Mesenchymal stem cell (in vitro differentiated cells and primary cell): ENCODE data around the gene ANKFN1.

Source experiments
- DNase-seq: peaks from one replicate; pipeline ENCODE4 v3.0.0-alpha.2; 2013
- H2AFZ ChIP-seq: one replicate; pipeline ENCODE4 v1.6.1; 2013; ENCODE audit warnings: low read depth, mild to moderate bottlenecking, control low read depth, inconsistent platforms, low read length, moderate library complexity
- H2AK5ac ChIP-seq: 2 replicates; pipeline ENCODE4 v1.6.1; 2013; ENCODE audit warnings: low read length, moderate library complexity, mild to moderate bottlenecking, inconsistent platforms; ENCODE audit not compliant: severe bottlenecking
- H2BK120ac ChIP-seq: one replicate; pipeline ENCODE4 v1.6.1; 2013; ENCODE audit warnings: low read depth, mild to moderate bottlenecking, inconsistent platforms, low read length, moderate library complexity
- H2BK12ac ChIP-seq, 2 experiments: one replicate each; pipeline ENCODE4 v1.6.1; 2013; ENCODE audit warnings: inconsistent platforms in 2 of 2, low read length in 2 of 2, mild to moderate bottlenecking in 2 of 2, moderate library complexity in 2 of 2, control low read depth in 1 of 2
- H2BK15ac ChIP-seq: one replicate; pipeline ENCODE4 v1.6.1; 2013; ENCODE audit warnings: mild to moderate bottlenecking, low read depth, inconsistent platforms; ENCODE audit not compliant: poor library complexity, severe bottlenecking
- H2BK5ac ChIP-seq: 2 replicates; pipeline ENCODE4 v1.6.1; 2013; ENCODE audit warnings: low read depth, mild to moderate bottlenecking, low read length, control low read depth, inconsistent platforms; ENCODE audit not compliant: poor library complexity, severe bottlenecking
- H3K14ac ChIP-seq, 2 experiments: one replicate each; pipeline ENCODE4 v1.6.1; 2013; ENCODE audit warnings: inconsistent platforms in 2 of 2, low read length in 2 of 2, control low read depth in 1 of 2, mild to moderate bottlenecking in 1 of 2, moderate library complexity in 1 of 2
- H3K18ac ChIP-seq, 2 experiments: one replicate each; pipeline ENCODE4 v1.6.1; 2013; ENCODE audit warnings: inconsistent platforms in 2 of 2, low read length in 2 of 2, control low read depth in 1 of 2, low read depth in 1 of 2, mild to moderate bottlenecking in 1 of 2
- H3K23ac ChIP-seq, 2 experiments: one replicate each; pipeline ENCODE4 v1.6.1; 2013; ENCODE audit warnings: inconsistent platforms in 2 of 2, low read length in 2 of 2, mild to moderate bottlenecking in 2 of 2, moderate library complexity in 2 of 2, control low read depth in 1 of 2
- H3K27ac ChIP-seq: 2 replicates; pipeline ENCODE4 v1.5.1; 2013; ENCODE audit warnings: mild to moderate bottlenecking, moderate library complexity, low read length, control low read depth, inconsistent platforms; ENCODE audit not compliant: poor library complexity, severe bottlenecking
- H3K27me3 ChIP-seq, 2 experiments: 2 replicates each; pipeline versions ENCODE4 v1.6.1 to v1.7.0; 2013; ENCODE audit warnings: low read length in 2 of 2, mild to moderate bottlenecking in 2 of 2, moderate library complexity in 2 of 2, control low read depth in 1 of 2, inconsistent platforms in 1 of 2; ENCODE audit not compliant: control insufficient read depth in 1 of 2, insufficient read depth in 1 of 2
- H3K36me3 ChIP-seq, 2 experiments: 2 replicates each; pipeline versions ENCODE4 v1.6.1 to v1.7.0; 2013; ENCODE audit warnings: low read length in 2 of 2, control low read depth in 1 of 2, inconsistent platforms in 1 of 2, low read depth in 1 of 2, mild to moderate bottlenecking in 1 of 2; ENCODE audit not compliant: insufficient read depth in 2 of 2, control insufficient read depth in 1 of 2
- H3K4ac ChIP-seq, 2 experiments: one replicate each; pipeline ENCODE4 v1.6.1; 2013; ENCODE audit warnings: inconsistent platforms in 2 of 2, low read length in 2 of 2, mild to moderate bottlenecking in 2 of 2, moderate library complexity in 2 of 2, control low read depth in 1 of 2, low read depth in 1 of 2
- H3K4me1 ChIP-seq: 2 replicates; pipeline ENCODE4 v1.6.1; 2013; ENCODE audit warnings: low read depth, low read length, control low read depth; ENCODE audit not compliant: control insufficient read depth, insufficient read depth
- H3K4me2 ChIP-seq: 2 replicates; pipeline ENCODE4 v1.6.1; 2013; ENCODE audit warnings: low read length, mild to moderate bottlenecking, inconsistent platforms; ENCODE audit not compliant: poor library complexity, severe bottlenecking
- H3K4me3 ChIP-seq, 2 experiments: 2 replicates each; pipeline versions ENCODE4 v1.5.1 to v1.7.0; 2013; ENCODE audit warnings: low read length in 2 of 2, mild to moderate bottlenecking in 2 of 2, control low read depth in 1 of 2, low read depth in 1 of 2; ENCODE audit not compliant: insufficient read depth in 1 of 2
- H3K79me1 ChIP-seq: replicated peaks from 2 replicates; pipeline ENCODE4 v1.6.1; 2013; ENCODE audit warnings: mild to moderate bottlenecking, control low read depth, low read length, inconsistent platforms; ENCODE audit not compliant: poor library complexity, severe bottlenecking
- H3K9ac ChIP-seq: 2 replicates; pipeline ENCODE4 v1.7.0; 2013; ENCODE audit warnings: mild to moderate bottlenecking, low read length, moderate library complexity
- H3K9me3 ChIP-seq: 2 replicates; pipeline ENCODE4 v1.7.0; 2013; ENCODE audit warnings: mild to moderate bottlenecking, low read length; ENCODE audit not compliant: control insufficient read depth
- H4K8ac ChIP-seq: one replicate; pipeline ENCODE4 v1.6.1; 2013; ENCODE audit warnings: inconsistent platforms, mild to moderate bottlenecking, low read length, moderate library complexity
- H4K91ac ChIP-seq: one replicate; pipeline ENCODE4 v1.6.1; 2013; ENCODE audit warnings: mild to moderate bottlenecking, low read length, inconsistent platforms
- WGBS: methylation state at CpG from one replicate; pipeline ENCODE4 v1.1.7; 2013; ENCODE audit warnings: mixed read lengths; 5-methylcytosine and 5-hydroxymethylcytosine counted together

ANKFN1 gene

DNA sequence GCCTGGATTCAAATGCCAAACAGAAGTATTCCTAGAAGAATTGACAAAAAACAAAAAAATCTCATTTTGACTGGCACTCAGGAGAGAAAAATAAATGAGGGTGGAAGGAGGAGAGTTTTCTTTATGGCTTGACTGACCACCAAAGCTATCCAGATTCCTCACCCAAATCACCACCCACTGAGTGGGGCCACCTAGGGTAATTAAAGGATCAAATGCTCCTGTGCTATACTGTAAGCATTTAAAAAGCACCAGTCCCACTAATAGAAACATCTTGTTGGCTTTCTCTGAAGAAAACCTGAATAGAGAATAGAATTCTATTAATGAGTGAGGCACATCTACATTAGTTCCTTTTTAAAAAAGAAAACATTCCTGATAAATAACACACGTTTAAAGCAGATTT, 163.3 kb downstream of the ANKFN1 start:
- Histone ChIP-seq H3K36me3 (no peaks in the 10 kb centered on the region), H3K79me1 (no peaks in the 10 kb centered on the region), H2BK5ac (no peak overlapping the region), H3K4me3 (no peak overlapping the region), H3K4me1 (no peaks in the 10 kb centered on the region), H2BK12ac (no peak overlapping the region), H3K18ac (no peak overlapping the region), H3K14ac (no peak overlapping the region), H2AK5ac (no peak overlapping the region), H4K8ac (no peak overlapping the region), H3K27me3 (peaks cover 0 to 17% of the 10 kb centered on the region in 2 experiments), H2BK120ac (no peak overlapping the region), H3K9ac (no peak overlapping the region), H3K4me2 (no peak overlapping the region), H3K4ac (no peak overlapping the region), H3K27ac (no peak overlapping the region), H2AFZ (no peak overlapping the region), H3K23ac (no peak overlapping the region), H2BK15ac (no peak overlapping the region), H4K91ac (no peak overlapping the region), H3K9me3 (no peaks in the 10 kb centered on the region)
- no peak for DNase-seq
- WGBS = 83% methylated on average over 1 of the region's 1 CpG

- H2BK15ac ChIP-seq = no peak overlapping the region
- H2AK5ac ChIP-seq = no peak overlapping the region
- H3K4me3 ChIP-seq = no peak overlapping the region
- no peak overlapping the region for H3K14ac ChIP-seq
- no peaks in the 10 kb centered on the region for H3K36me3 ChIP-seq
- no peak overlapping the region for H3K9ac ChIP-seq
- no peak for DNase-seq
- 93% methylated on average over 2 of the region's 4 CpGs for WGBS
- H3K4ac ChIP-seq = no peak overlapping the region
- H3K9me3 ChIP-seq = no peaks in the 10 kb centered on the region
- H2BK120ac ChIP-seq = no peak overlapping the region
- H3K18ac ChIP-seq = no peak overlapping the region
- H2BK12ac ChIP-seq = no peak overlapping the region
- no peak overlapping the region for H3K4me2 ChIP-seq
- H3K23ac ChIP-seq = no peak overlapping the region
- no peak overlapping the region for H4K91ac ChIP-seq
- no peak overlapping the region for H2BK5ac ChIP-seq
- no peaks in the 10 kb centered on the region for H3K79me1 ChIP-seq
- no peak overlapping the region for H4K8ac ChIP-seq
- H3K4me1 ChIP-seq = no peaks in the 10 kb centered on the region
- peaks cover 0 to 26% of the 10 kb centered on the region in 2 experiments for H3K27me3 ChIP-seq
- no peak overlapping the region for H3K27ac ChIP-seq
- H2AFZ ChIP-seq = no peak overlapping the region
These were observed 164.3 kb downstream of the ANKFN1 start for GRCh38 chr17:56317351-56318208.

DNA sequence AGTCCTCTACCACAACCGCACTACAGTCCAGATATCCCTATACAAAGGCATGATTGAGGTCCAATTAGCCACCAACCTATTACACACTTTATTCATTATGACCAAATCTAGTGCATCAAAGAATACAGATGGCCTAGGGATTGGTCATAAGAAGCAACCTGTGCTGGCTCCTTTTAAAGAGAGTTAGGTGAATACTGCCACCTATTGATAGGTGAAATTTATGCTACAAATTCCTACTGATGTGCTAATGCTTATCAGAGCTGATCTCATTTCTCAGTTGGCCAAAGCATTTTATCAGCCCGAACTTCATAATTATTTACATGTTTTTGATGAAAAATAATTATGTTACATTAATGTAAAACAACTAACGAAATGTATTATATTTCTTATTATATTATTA, 166.3 kb downstream of the ANKFN1 start:
- Histone ChIP-seq H3K79me1 (no peaks in the 10 kb centered on the region), H3K27me3 (peaks cover 0 to 44% of the 10 kb centered on the region in 2 experiments), H3K14ac (no peak overlapping the region), H4K8ac (no peak overlapping the region), H4K91ac (no peak overlapping the region), H3K36me3 (no peaks in the 10 kb centered on the region), H3K4me1 (no peaks in the 10 kb centered on the region), H2BK15ac (no peak overlapping the region), H2BK120ac (no peak overlapping the region), H3K9ac (no peak overlapping the region), H3K4me3 (no peak overlapping the region), H3K27ac (no peak overlapping the region), H3K4me2 (no peak overlapping the region), H3K4ac (no peak overlapping the region), H3K18ac (no peak overlapping the region), H3K23ac (no peak overlapping the region), H3K9me3 (no peaks in the 10 kb centered on the region), H2BK5ac (no peak overlapping the region), H2AK5ac (no peak overlapping the region), H2BK12ac (no peak overlapping the region), H2AFZ (no peak overlapping the region)
- peak; percentile 53 for DNase-seq
- WGBS = 86% methylated on average over 1 of the region's 3 CpGs

GRCh38 chr17:56320443-56320842, 167.2 kb downstream of the ANKFN1 start:
- no peaks in the 10 kb centered on the region for H3K4me1 ChIP-seq

More at GRCh38 chr17:56320443-56320842, 167.2 kb downstream of the ANKFN1 start:
- no peak for DNase-seq
- Histone ChIP-seq H3K9me3 (no peaks in the 10 kb centered on the region), H3K4ac (no peak overlapping the region), H2BK15ac (no peak overlapping the region), H2AK5ac (no peak overlapping the region), H3K4me2 (no peak overlapping the region), H3K27ac (no peak overlapping the region), H2BK120ac (no peak overlapping the region), H2BK5ac (no peak overlapping the region), H4K8ac (no peak overlapping the region), H3K14ac (no peak overlapping the region), H3K27me3 (peaks cover 0 to 53% of the 10 kb centered on the region in 2 experiments), H3K23ac (no peak overlapping the region), H2AFZ (no peak overlapping the region), H3K9ac (no peak overlapping the region), H3K36me3 (no peaks in the 10 kb centered on the region), H3K4me3 (no peak overlapping the region), H4K91ac (no peak overlapping the region), H2BK12ac (no peak overlapping the region), H3K18ac (no peak overlapping the region), H3K79me1 (no peaks in the 10 kb centered on the region)
- WGBS = 43% methylated on average over 7 of the region's 7 CpGs
